Neural crest cell (in vitro differentiated cells): Measurements from ENCODE around the gene CDX2. TPM values are rescaled to one million over a fixed set of nuclear protein-coding genes. Genes with fewer than 3 reads are reported as not detected.

ENCODE experiments used
- DNase-seq: peaks from one replicate; pipeline ENCODE4 v3.0.0; 2021; ENCODE audit warnings: low read depth, mixed read lengths, low spot score
- H3K27ac Mint-ChIP-seq: one replicate; pipeline ENCODE4 v1.8.0; 2021; ENCODE audit warnings: mild to moderate bottlenecking, mixed read lengths; ENCODE audit not compliant: unreplicated experiment
- H3K27me3 Mint-ChIP-seq: 2 replicates; pipeline ENCODE4 v1.8.0; 2021; ENCODE audit warnings: low read depth, mild to moderate bottlenecking, mixed read lengths
- H3K36me3 Mint-ChIP-seq: 2 replicates; pipeline ENCODE4 v1.8.0; 2021; ENCODE audit warnings: low read depth, mild to moderate bottlenecking, mixed read lengths
- H3K4me1 Mint-ChIP-seq: 2 replicates; pipeline ENCODE4 v1.8.0; 2021; ENCODE audit warnings: mixed read lengths
- H3K4me3 Mint-ChIP-seq: one replicate; pipeline ENCODE4 v1.8.0; 2021; ENCODE audit warnings: mild to moderate bottlenecking, mixed read lengths
- H3K9me3 Mint-ChIP-seq: 2 replicates; pipeline ENCODE4 v1.8.0; 2021; ENCODE audit warnings: mixed read lengths
- total RNA-seq: library from RNA; stranded (reverse); gene quantifications from 2 replicates; pipeline ENCODE4 v1.2.1, GENCODE V29; 2021
- TF ChIP-seq, protein P1 (sequence below): fragments of 200-600 bp; sonication (generic); conservative IDR thresholded peaks from 2 replicates; pipeline ENCODE4 v1.5.0; 2021; ENCODE audit warnings: antibody characterized with exemption, mild to moderate bottlenecking

Gene CDX2
- total RNA-seq, 1 donor from 2014 or later, result 2.4 TPM

DNA sequence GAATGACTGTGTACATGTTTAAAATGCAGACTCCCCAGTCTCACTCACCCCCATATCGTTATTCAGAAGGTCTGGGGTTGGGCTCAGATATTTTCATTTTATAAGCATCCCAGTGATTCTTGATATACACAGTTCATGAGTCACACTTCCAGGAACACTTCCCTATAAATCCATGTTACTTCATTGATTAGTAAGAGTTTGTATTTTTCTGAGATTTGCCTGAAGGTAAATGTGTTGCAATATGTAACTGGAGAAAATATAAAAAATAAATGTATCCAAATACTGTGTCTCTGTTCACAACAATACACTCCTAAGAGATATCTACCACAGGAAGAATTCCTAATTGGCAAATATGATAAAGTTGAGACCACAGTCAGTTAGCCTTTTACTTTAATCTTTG lies 56.0 kb downstream of the CDX2 start:
- no peak for DNase-seq
- TF ChIP-seq, protein P1, sequence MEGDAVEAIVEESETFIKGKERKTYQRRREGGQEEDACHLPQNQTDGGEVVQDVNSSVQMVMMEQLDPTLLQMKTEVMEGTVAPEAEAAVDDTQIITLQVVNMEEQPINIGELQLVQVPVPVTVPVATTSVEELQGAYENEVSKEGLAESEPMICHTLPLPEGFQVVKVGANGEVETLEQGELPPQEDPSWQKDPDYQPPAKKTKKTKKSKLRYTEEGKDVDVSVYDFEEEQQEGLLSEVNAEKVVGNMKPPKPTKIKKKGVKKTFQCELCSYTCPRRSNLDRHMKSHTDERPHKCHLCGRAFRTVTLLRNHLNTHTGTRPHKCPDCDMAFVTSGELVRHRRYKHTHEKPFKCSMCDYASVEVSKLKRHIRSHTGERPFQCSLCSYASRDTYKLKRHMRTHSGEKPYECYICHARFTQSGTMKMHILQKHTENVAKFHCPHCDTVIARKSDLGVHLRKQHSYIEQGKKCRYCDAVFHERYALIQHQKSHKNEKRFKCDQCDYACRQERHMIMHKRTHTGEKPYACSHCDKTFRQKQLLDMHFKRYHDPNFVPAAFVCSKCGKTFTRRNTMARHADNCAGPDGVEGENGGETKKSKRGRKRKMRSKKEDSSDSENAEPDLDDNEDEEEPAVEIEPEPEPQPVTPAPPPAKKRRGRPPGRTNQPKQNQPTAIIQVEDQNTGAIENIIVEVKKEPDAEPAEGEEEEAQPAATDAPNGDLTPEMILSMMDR, result no peak
- peaks cover 100% of the 10 kb centered on the region for H3K27me3 Mint-ChIP-seq
- H3K4me3 Mint-ChIP-seq, result no peak overlapping the region
- no peak overlapping the region for H3K27ac Mint-ChIP-seq
- H3K9me3 Mint-ChIP-seq, result no peaks in the 10 kb centered on the region
- H3K36me3 Mint-ChIP-seq, result peaks cover 2% of the 10 kb centered on the region
- H3K4me1 Mint-ChIP-seq, result peaks cover 11% of the 10 kb centered on the region

DNA sequence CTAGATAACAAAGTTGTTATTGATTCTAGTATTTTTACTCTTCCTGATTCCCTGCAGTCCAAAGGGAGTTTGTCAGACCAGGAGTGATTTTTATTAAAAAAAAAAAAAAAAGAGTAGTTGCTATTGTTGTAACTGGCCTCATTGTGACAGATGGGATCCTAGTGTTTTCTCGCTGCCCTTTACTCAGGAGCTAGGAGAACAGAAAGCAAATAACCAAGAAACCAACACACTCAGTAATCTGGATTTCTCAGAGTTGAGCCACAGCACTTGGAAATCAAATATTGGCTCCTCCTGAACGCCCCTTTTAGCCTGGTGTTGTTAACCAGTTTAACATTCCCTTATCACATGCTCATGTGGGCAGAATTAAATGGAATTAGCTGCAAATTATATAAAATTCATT lies 57.6 kb downstream of the CDX2 start:
- TF ChIP-seq, protein P1, result no peak
- Mint-ChIP-seq H3K36me3 (no peaks in the 10 kb centered on the region), H3K4me1 (no peaks in the 10 kb centered on the region), H3K27ac (no peak overlapping the region), H3K9me3 (no peaks in the 10 kb centered on the region), H3K4me3 (no peak overlapping the region), H3K27me3 (peaks cover 100% of the 10 kb centered on the region)
- no peak for DNase-seq

Other genes with a start within 250 kb of the CDX2 start
- gene GSX1, start 176.8 kb downstream of the CDX2 start, total RNA-seq, result 10.6 and 11.4 TPM in 2 replicates
- gene PDX1, start 49.3 kb downstream of the CDX2 start, total RNA-seq, result not detected in 2 replicates
- 0.26 TPM in 1 of 2 replicates, not detected in the other for gene URAD, start 19.4 kb upstream of the CDX2 start, total RNA-seq
- not detected in 2 replicates for gene FLT3, start 131.3 kb upstream of the CDX2 start, total RNA-seq
- 33.6 and 34.0 TPM in 2 replicates for gene PAN3, start 169.2 kb upstream of the CDX2 start, total RNA-seq